ENCODE data around the gene LAPTM4A.

- TF ChIP-seq CTCF (IDR thresholded peaks at IDR 0.05) (no peak), POLR2A (IDR thresholded peaks at IDR 0.05) (no peak), POLR2AphosphoS5 (IDR thresholded peaks at IDR 0.05; ENCODE audit: insufficient read depth in 1 of 2, low read depth in 1 of 2) (no peak)
Observed at GRCh38 chr2:20035955-20036666, 15.3 kb downstream of the LAPTM4A start.

Measured in vagina (tissue), 2 donors.